Rectal smooth muscle tissue (tissue), 1 donor: ENCODE results near the gene UGT8.

Experiments used
- H3K27ac ChIP-seq: one replicate; pipeline ENCODE4 v1.7.0; 2013; ENCODE audit warnings: low read depth, low read length, inconsistent platforms
- H3K27me3 ChIP-seq: one replicate; pipeline ENCODE4 v1.7.0; 2013; ENCODE audit warnings: low read length; ENCODE audit not compliant: control insufficient read depth, insufficient read depth
- H3K36me3 ChIP-seq: one replicate; pipeline ENCODE4 v1.7.0; 2013; ENCODE audit warnings: low read length; ENCODE audit not compliant: control insufficient read depth, insufficient read depth
- H3K4me1 ChIP-seq: one replicate; pipeline ENCODE4 v1.7.0; 2013; ENCODE audit warnings: low read length; ENCODE audit not compliant: control insufficient read depth, insufficient read depth
- H3K4me3 ChIP-seq: one replicate; pipeline ENCODE4 v1.7.0; 2013; ENCODE audit warnings: low read length
- H3K9ac ChIP-seq: one replicate; pipeline ENCODE4 v1.7.0; 2013; ENCODE audit warnings: low read length

The UGT8 gene

DNA sequence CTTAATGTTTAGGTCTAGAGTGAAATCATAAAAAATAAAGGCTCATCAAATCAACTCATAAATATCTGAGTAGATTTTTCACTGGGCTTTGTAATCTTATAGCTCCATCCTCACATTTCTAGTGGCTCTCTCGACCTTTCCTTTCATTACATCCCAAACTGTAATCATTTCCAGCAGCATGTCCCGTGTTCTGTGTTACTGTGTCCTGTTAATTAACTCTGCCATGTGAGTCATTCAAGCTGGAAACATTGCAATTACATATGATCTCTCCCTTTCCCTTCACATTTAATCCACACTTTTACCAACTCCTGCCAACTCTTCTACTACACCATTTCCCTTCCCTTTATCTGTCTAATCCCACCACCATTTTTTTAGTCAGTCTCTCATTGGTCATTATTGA is 75.5 kb downstream of the UGT8 start:
- Histone ChIP-seq H3K36me3 (no peaks in the 10 kb centered on the region), H3K4me3 (no peak overlapping the region), H3K27ac (no peak overlapping the region), H3K9ac (no peak overlapping the region), H3K27me3 (no peaks in the 10 kb centered on the region), H3K4me1 (no peaks in the 10 kb centered on the region)

DNA sequence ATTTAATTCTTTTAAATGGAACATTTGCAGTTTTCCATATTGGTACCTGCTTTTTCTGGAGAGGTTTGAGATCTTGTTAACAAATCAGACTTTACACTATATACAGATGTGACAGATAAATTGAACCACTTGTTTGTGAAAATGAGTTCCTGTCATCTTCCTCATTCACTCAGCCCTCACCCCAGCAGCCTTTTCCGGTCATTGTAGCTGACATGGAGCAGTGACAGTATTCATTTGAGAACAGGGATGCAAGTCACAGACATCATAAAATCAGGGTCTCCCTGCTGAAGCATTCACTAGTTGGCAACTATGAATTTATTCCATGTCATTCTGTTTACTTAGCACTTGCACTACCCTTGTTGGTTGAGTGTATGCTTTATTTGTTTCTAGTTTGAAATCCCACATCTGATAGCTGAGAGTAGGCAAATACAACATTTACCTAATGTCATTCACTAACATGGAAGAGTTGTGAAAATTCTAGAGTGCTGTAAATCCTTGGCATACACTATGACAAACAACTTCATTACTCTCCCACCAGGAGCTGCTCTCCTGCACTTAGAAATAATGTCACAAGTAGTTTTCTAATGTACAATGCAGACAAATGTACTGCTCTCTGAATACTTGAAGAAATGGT is 78.9 kb downstream of the UGT8 start:
- no peak overlapping the region for H3K9ac ChIP-seq
- H3K27me3 ChIP-seq, result no peaks in the 10 kb centered on the region
- no peaks in the 10 kb centered on the region for H3K4me1 ChIP-seq
- no peak overlapping the region for H3K4me3 ChIP-seq
- H3K36me3 ChIP-seq, result no peaks in the 10 kb centered on the region
- H3K27ac ChIP-seq, result no peak overlapping the region

DNA sequence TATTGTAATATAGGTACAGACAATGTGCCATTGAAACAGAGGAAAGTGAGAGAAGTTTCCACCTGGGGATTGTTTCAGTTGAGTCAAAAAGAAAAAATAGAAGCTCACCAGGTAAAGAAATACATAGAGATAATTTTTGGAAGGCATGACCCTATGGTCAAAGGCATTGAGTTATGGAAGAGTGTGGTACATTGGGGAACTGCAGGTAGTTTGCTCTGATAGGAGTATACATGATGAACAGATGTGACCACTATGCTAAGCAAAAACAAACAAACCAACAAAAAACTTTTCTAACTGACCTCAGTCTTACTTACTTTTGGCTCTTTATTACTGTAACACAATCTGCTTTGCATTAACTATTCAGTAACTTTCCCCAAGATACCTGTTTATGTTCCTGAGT is 85.9 kb downstream of the UGT8 start:
- Histone ChIP-seq H3K27me3 (no peaks in the 10 kb centered on the region), H3K27ac (no peak overlapping the region), H3K4me1 (no peaks in the 10 kb centered on the region), H3K36me3 (no peaks in the 10 kb centered on the region), H3K4me3 (no peak overlapping the region), H3K9ac (no peak overlapping the region)

DNA sequence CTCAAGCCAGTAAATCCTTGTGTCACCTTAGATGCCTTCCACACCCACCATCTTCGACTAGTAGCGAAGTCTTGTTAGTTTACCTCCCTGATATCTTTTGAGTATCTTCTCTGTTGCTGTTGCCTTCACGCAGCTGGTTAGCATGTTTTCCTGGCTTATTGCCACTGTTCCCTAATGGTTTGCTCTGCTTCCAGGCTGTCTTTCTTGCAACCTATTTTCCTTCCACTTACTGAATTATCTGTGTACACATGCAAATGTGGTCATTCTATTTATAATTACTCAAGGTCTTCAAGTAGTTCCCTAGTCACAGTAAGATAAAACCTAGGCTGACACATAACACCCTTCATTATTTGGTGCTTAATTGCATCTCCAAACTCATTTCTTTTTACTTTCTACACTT is 89.5 kb downstream of the UGT8 start:
- Histone ChIP-seq H3K27me3 (no peaks in the 10 kb centered on the region), H3K4me3 (no peak overlapping the region), H3K27ac (no peak overlapping the region), H3K9ac (no peak overlapping the region), H3K4me1 (no peaks in the 10 kb centered on the region), H3K36me3 (no peaks in the 10 kb centered on the region)

DNA sequence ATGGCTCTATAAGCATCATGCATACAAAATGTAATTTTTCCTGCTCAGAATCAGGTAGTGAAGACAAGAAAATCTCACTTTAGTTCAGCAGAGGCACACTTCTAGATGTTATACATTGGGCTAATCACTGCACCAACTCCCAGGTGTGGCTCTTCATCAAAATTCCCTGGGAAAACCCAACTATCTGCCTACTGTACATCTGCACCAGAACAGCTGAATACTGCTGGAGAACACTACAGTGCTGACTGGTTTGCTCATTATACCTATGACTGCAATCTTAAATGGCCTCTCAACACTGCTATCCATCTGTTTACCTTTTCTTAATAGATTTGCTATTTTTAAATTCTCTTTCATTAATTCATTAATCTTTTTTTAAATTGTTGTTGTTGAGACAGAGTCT is 92.0 kb downstream of the UGT8 start:
- Histone ChIP-seq H3K4me1 (no peaks in the 10 kb centered on the region), H3K27me3 (no peaks in the 10 kb centered on the region), H3K27ac (no peak overlapping the region)

DNA sequence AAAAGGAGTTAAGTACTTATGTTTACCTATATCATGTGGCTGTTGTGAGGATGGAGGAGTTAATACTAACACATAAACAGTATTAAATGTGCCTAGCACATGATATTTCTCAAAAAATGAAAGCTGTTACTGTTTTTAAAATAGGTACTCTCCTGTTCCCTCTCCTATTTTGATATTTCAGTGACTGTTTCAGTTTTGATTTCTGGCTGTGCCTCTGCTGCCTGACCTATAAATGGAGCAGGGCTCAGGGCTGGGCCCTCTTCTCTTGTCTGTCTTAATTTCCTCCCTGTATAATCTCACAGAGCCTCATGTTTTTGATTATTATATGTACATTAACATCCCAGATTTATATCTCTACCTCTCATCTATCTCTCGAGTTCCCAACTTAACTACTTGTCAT is 93.3 kb downstream of the UGT8 start:
- no peak overlapping the region for H3K27ac ChIP-seq
- H3K27me3 ChIP-seq, result no peaks in the 10 kb centered on the region

More for the DNA sequence above, 92.0 kb downstream of the UGT8 start:
- no peak overlapping the region for H3K4me3 ChIP-seq
- H3K9ac ChIP-seq, result no peak overlapping the region
- H3K36me3 ChIP-seq, result no peaks in the 10 kb centered on the region

DNA sequence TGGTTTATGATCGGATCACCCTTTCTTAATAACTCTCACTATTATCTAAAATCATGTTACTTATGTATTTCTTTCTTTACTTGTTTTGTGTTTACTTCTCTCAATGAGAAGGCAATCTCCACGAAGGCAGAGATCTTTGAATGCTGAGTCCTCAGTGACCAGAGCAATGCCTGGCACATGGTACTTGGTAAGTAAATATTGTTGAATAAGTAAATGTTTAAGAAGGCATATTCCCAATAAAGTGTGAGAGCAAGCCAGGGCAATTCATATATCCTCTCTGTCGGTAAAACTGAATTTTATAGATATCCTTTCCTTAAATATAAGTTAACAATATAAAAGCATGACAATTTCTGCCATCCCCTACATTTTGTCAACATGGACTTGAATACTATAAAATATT is 94.4 kb downstream of the UGT8 start:
- H3K36me3 ChIP-seq, result no peaks in the 10 kb centered on the region
- no peak overlapping the region for H3K9ac ChIP-seq
- no peak overlapping the region for H3K4me3 ChIP-seq
- no peaks in the 10 kb centered on the region for H3K27me3 ChIP-seq
- no peak overlapping the region for H3K27ac ChIP-seq
- no peaks in the 10 kb centered on the region for H3K4me1 ChIP-seq

More for the DNA sequence above, 93.3 kb downstream of the UGT8 start:
- H3K9ac ChIP-seq, result no peak overlapping the region
- no peaks in the 10 kb centered on the region for H3K4me1 ChIP-seq
- H3K36me3 ChIP-seq, result no peaks in the 10 kb centered on the region
- no peak overlapping the region for H3K4me3 ChIP-seq

DNA sequence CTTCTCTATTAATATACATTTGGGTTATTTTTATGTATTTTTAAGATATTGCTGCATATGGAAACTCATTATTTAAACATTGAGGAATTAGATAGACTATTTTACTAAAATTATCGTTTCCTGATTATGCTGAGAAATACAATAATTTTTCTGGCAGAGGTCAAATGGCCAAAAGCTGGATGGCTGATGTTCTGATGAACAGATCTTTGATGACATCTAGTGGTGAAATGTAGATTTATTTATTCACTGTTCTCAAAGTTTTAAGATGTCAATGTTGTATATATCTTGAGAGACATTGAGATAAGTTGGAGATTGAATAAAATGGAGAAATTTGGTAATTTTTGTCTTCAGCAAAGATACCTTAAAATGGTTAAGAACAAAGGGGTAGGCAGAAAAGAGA is 96.2 kb downstream of the UGT8 start:
- H3K36me3 ChIP-seq, result no peaks in the 10 kb centered on the region
- H3K27ac ChIP-seq, result no peak overlapping the region
- H3K4me1 ChIP-seq, result no peaks in the 10 kb centered on the region
- no peaks in the 10 kb centered on the region for H3K27me3 ChIP-seq
- no peak overlapping the region for H3K9ac ChIP-seq
- H3K4me3 ChIP-seq, result no peak overlapping the region

DNA sequence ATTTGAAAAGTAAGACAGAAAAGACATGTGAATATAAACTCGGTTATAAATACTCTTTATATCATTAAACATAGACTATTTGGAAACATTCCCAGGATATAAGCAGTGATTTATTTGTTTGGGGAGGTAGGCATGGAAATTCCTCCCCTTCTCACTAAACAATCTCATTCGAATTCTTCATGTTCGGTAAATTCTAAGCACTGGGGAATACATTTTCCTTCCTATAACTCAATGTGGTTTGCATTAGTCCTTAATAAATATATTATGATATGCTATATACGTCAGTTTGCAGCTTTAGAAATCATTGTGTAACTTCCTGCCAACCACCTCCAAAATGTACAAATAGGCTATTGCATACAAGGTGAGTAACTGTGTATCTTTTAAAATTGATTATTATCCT is 99.6 kb downstream of the UGT8 start:
- H3K27me3 ChIP-seq, result no peaks in the 10 kb centered on the region
- H3K4me3 ChIP-seq, result no peak overlapping the region
- no peaks in the 10 kb centered on the region for H3K4me1 ChIP-seq
- H3K36me3 ChIP-seq, result no peaks in the 10 kb centered on the region
- no peak overlapping the region for H3K27ac ChIP-seq
- no peak overlapping the region for H3K9ac ChIP-seq

DNA sequence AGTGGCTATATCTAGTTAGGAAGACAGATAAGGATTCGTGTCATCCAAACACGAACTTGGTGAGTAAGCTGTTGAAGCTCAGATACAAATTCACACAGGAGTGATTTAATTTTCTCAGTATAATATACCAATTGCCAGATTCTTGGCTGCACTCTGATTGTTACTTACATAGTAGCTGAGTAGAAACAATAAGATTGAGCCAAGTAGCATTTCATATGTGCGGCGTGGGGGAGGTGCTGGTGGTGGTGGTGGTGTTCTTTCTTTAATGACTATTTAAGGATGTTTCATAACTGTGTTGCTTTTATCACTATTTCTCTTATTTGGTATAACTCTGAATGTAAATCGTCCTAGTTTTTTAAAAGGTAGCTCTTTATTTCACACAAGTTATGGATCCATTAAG is 102.9 kb downstream of the UGT8 start:
- no peaks in the 10 kb centered on the region for H3K4me1 ChIP-seq
- no peak overlapping the region for H3K9ac ChIP-seq
- H3K27ac ChIP-seq, result no peak overlapping the region
- no peaks in the 10 kb centered on the region for H3K36me3 ChIP-seq
- H3K4me3 ChIP-seq, result no peak overlapping the region
- no peaks in the 10 kb centered on the region for H3K27me3 ChIP-seq

DNA sequence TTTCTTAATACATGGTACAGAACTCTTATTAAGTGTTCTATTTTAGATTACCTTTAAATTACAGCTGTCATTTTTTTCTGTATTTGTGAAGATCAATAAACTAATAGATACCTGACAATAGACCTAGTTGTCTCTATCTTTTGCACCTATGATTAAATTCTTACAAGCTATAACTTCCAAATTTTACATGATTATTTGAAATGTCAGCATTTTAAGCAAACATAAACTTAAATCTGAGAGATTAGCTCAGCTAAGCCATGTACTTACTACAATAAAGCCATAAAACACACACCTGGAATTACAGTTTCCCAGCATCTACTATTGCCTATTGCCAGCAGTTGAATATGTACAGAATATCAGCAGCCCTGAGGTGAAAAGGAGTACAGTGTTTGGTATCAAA is 118.8 kb downstream of the UGT8 start:
- H3K4me3 ChIP-seq, result no peak overlapping the region
- no peaks in the 10 kb centered on the region for H3K4me1 ChIP-seq
- no peaks in the 10 kb centered on the region for H3K27me3 ChIP-seq
- no peak overlapping the region for H3K27ac ChIP-seq
- no peak overlapping the region for H3K9ac ChIP-seq
- H3K36me3 ChIP-seq, result no peaks in the 10 kb centered on the region

DNA sequence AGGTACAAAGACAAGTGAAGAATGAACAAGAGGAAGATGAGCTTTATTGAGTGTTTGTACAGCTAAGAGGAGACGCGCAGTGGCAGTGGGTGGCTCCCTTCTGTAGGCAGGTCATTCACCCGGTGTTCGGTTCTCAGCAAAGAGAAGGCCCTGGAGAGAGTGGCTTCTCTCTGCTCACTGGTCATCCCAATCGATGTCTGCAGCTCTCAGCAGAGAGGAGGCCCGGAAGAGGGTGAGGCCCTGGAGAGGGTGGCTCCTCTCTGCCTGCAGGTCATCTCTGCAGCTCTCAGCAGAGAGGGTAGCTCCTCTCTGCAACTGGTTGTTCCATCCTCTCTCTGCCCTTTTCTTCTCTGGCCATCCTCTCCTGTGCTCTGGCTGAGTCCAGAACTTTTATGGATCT is 126.5 kb downstream of the UGT8 start:
- no peak overlapping the region for H3K27ac ChIP-seq

DNA sequence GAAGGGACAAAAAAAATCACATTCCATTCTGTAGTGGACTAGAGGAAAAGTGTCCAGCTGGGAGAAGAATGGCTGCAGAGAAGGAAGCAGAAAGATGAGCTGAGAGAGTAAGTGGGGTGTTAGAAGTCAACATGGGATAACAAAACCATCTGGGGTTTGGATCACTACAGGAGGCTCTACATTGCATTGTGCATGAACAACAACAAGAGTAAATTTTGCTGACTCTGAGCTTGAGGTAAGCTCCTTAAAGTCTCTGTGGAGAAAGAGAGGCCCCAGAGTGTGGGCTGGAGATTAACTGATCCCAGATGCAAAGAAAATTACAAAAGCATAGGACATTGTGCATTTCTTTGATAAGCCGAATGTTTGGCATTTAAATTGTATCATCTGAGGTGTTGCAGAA is 128.9 kb downstream of the UGT8 start:
- H3K4me3 ChIP-seq, result no peak overlapping the region

More for the DNA sequence above, 126.5 kb downstream of the UGT8 start:
- no peaks in the 10 kb centered on the region for H3K27me3 ChIP-seq
- no peaks in the 10 kb centered on the region for H3K36me3 ChIP-seq
- H3K9ac ChIP-seq, result no peak overlapping the region
- H3K4me3 ChIP-seq, result no peak overlapping the region
- H3K4me1 ChIP-seq, result no peaks in the 10 kb centered on the region

More for the DNA sequence above, 128.9 kb downstream of the UGT8 start:
- Histone ChIP-seq H3K27me3 (no peaks in the 10 kb centered on the region), H3K27ac (no peak overlapping the region), H3K9ac (no peak overlapping the region), H3K36me3 (no peaks in the 10 kb centered on the region), H3K4me1 (no peaks in the 10 kb centered on the region)
